ENCODE results near the gene STK32B. TPM values are rescaled to one million over a fixed set of nuclear protein-coding genes. Genes with fewer than 3 reads are reported as not detected.
"Not testable (repeated sequence)": the region's sequence is repeated elsewhere in the genome, so short reads cannot be mapped to it uniquely, and the experiment has no call there.

The STK32B gene
- total and polyA plus RNA-seq, 2 of the 8 experiments (the other 6 are each of a cell fraction or from before 2014, with no cell fraction given): 2.3 to 2.5 TPM

- not testable (repeated sequence) for FAIRE-seq; H4K5ac ChIP-seq (ENCODE audit: insufficient read length, low read depth, low read length); H3K4me1 ChIP-seq (replicated peaks in 1 of 4; ENCODE audit: control insufficient read depth in 3 of 4, insufficient read depth in 4 of 4, low read length in 3 of 4); H3K79me2 ChIP-seq (ENCODE audit: control insufficient read depth in 1 of 2, insufficient read depth in 2 of 2, low read length in 2 of 2); H2BK120ac ChIP-seq (replicated peaks; ENCODE audit: low read depth, low read length); H2AK5ac ChIP-seq (ENCODE audit: low read depth, low read length); H3K9ac ChIP-seq (replicated peaks in 1 of 4; ENCODE audit: extremely low read depth in 1 of 4, low read depth in 3 of 4, low read length in 3 of 4); H3K4ac ChIP-seq (replicated peaks; ENCODE audit: insufficient read length, low read depth, low read length); H4K8ac ChIP-seq (ENCODE audit: extremely low read depth, insufficient read depth, low read length); H3K9me3 ChIP-seq (ENCODE audit: insufficient read depth in 2 of 2, low read depth in 1 of 2, low read length in 1 of 2); H2AFZ ChIP-seq (ENCODE audit: low read length); H3K23ac ChIP-seq (ENCODE audit: insufficient read length); H3K4me2 ChIP-seq (ENCODE audit: insufficient read depth in 1 of 2, low read depth in 2 of 2, low read length in 2 of 2); H2BK20ac ChIP-seq (ENCODE audit: low read length); H3K27me3 ChIP-seq (replicated peaks in 1 of 4; ENCODE audit: control insufficient read depth in 3 of 4, extremely low read depth in 1 of 4, insufficient read depth in 3 of 4, low read length in 3 of 4); H2BK5ac ChIP-seq (ENCODE audit: low read depth, low read length); H4K20me1 ChIP-seq (replicated peaks in 1 of 2; ENCODE audit: control insufficient read depth in 1 of 2, insufficient read depth in 2 of 2, low read length in 2 of 2); H3K23me2 ChIP-seq (ENCODE audit: low read depth, low read length); H3K79me1 ChIP-seq (ENCODE audit: low read depth, low read length); H3K56ac ChIP-seq (replicated peaks; ENCODE audit: insufficient read length, low read depth, low read length); H3K14ac ChIP-seq (ENCODE audit: insufficient read length); H3K27ac ChIP-seq (ENCODE audit: low read depth, low read length); H3K36me3 ChIP-seq (ENCODE audit: control insufficient read depth in 2 of 4, insufficient read depth in 4 of 4, low read length in 3 of 4); H3K18ac ChIP-seq (ENCODE audit: extremely low read depth, low read length); H2BK15ac ChIP-seq (ENCODE audit: low read length)
- ChIA-PET CTCF (ENCODE audit: partially characterized antibody) (interaction anchor here (1.2 to 1.7 kb wide), 3 partner anchors 21 to 47 kb away, joined by 3 to 6 read pairs (median 3); no protein-coding TSS in a partner anchor), POLR2A (ENCODE audit: partially characterized antibody) (interaction anchor here (1.1 to 1.2 kb wide), 2 partner anchors 10 to 16 kb away, joined by 3 read pairs; no protein-coding TSS in a partner anchor)
- H2BK12ac ChIP-seq (ENCODE audit: low read depth, low read length): peak overlapping the region; percentile 39; the same call in 1 of the 2 replicates
- peak overlapping the region; percentile 94 for H4K91ac ChIP-seq (replicated peaks; ENCODE audit: insufficient read length, low read length)
- peak in 1 of 2 experiments; percentile 62 for DNase-seq (ENCODE audit: low read depth in 1 of 2, low spot score in 2 of 2)
- H3K4me3 ChIP-seq (ENCODE audit: extremely low read depth in 1 of 4, insufficient read depth in 2 of 4, low read depth in 3 of 4, low read length in 4 of 4): peak overlapping the region in 1 of 4 experiments; percentile 16; a peak in 1 of 8 replicates
- WGBS, 2 experiments (ENCODE audit: extremely low coverage in 1 of 2, insufficient coverage in 1 of 2, insufficient read length in 1 of 2, insufficient replicate concordance in 2 of 2, low coverage in 1 of 2, low lambda C conversion rate in 2 of 2, missing lambda C conversion rate in 1 of 2): 78% methylated on average over 21 of the region's 31 CpGs; no CpG with 5 or more reads in 1 of the 2 experiments
- TF ChIP-seq YY1 (IDR thresholded peaks at IDR 0.05; ENCODE audit: low read depth, low read length) (peak; percentile 76), POLR2A (IDR thresholded peaks at IDR 0.05; ENCODE audit: control extremely low read depth in 1 of 2, low read depth in 2 of 2, low read length in 2 of 2) (0 out of 3 replicates have a peak, but pooled peaks of 1 of the 2 experiments have one; percentile 19)
Measured at GRCh38 chr4:5443976-5444802, 392.9 kb downstream of the STK32B start.

Data from H1 (cell line).